GM11168 (cell line): ENCODE measurements around the gene XYLT2.
"Not testable (repeated sequence)": the region's sequence is repeated elsewhere in the genome, so short reads cannot be mapped to it uniquely, and the experiment has no call there.

Source experiments
- in situ Hi-C: fragments of 300-500 bp; cut with MboI; formaldehyde crosslinking; loops from one replicate; pipeline ENCODE4 v1.12.0; 2022; ENCODE audit warnings: low sequenced_read_pairs; ENCODE audit not compliant: unreplicated experiment

Gene XYLT2

GRCh38 chr17:50381920-50382319 is 36.0 kb downstream of the XYLT2 start:
- in situ Hi-C loops, result no loop called here

GRCh38 chr17:50382931-50383330 is 37.0 kb downstream of the XYLT2 start:
- in situ Hi-C loops, result no loop called here

- in situ Hi-C loops, result no loop called here
Observed at GRCh38 chr17:50386510-50386909, 40.6 kb downstream of the XYLT2 start.

- in situ Hi-C loops, result no loop called here
Observed at GRCh38 chr17:50388728-50389127, 42.8 kb downstream of the XYLT2 start.

GRCh38 chr17:50389534-50389933 is 43.6 kb downstream of the XYLT2 start:
- in situ Hi-C loops, result no loop called here

- in situ Hi-C loops, result no loop called here
Observed at GRCh38 chr17:50392621-50393020, 46.7 kb downstream of the XYLT2 start.

GRCh38 chr17:50393700-50394099 is 47.8 kb downstream of the XYLT2 start:
- in situ Hi-C loops, result no loop called here

- in situ Hi-C loops, result no loop called here
Observed at GRCh38 chr17:50394711-50395110, 48.8 kb downstream of the XYLT2 start.

- in situ Hi-C loops, result no loop called here
Observed at GRCh38 chr17:50396261-50397110, 50.6 kb downstream of the XYLT2 start.

- in situ Hi-C loops, result no loop called here
Observed at GRCh38 chr17:50397111-50397918, 51.4 kb downstream of the XYLT2 start, which contains the start of gene LRRC59. Gene LRRC59, minus strand, starts transcription at chr17:50397523. Its CDS starts 206 bp downstream, at chr17:50397317.

- in situ Hi-C loops, result no loop called here
Observed at GRCh38 chr17:50397919-50398285, 52.0 kb downstream of the XYLT2 start.

- in situ Hi-C loops, result not testable (repeated sequence)
Observed at GRCh38 chr17:50398672-50399071, 52.7 kb downstream of the XYLT2 start.

- in situ Hi-C loops, result not testable (repeated sequence)
Observed at GRCh38 chr17:50399591-50399990, 53.7 kb downstream of the XYLT2 start.

GRCh38 chr17:50405351-50405750 is 59.4 kb downstream of the XYLT2 start:
- in situ Hi-C loops, result not testable (repeated sequence)

- in situ Hi-C loops, result no loop called here
Observed at GRCh38 chr17:50406578-50406977, 60.7 kb downstream of the XYLT2 start.

- in situ Hi-C loops, result no loop called here
Observed at GRCh38 chr17:50407921-50408320, 62.0 kb downstream of the XYLT2 start.
